WTC11 (cell line): ENCODE data around the gene TMC6.
"Not testable (repeated sequence)": the region's sequence is repeated elsewhere in the genome, so short reads cannot be mapped to it uniquely, and the experiment has no call there.

Source experiments
- ATF1 ChIP-seq: sonication (generic); formaldehyde crosslinking; IDR thresholded peaks from 2 replicates; pipeline ENCODE4 v1.8.1; 2023; ENCODE audit warnings: mild to moderate bottlenecking, moderate library complexity, missing genetic modification reagents
- CBFB ChIP-seq: sonication (generic); formaldehyde crosslinking; IDR thresholded peaks from 2 replicates; pipeline ENCODE4 v1.8.1; 2022; ENCODE audit warnings: mild to moderate bottlenecking, low read depth, missing genetic modification reagents
- CREB1 ChIP-seq: sonication (generic); formaldehyde crosslinking; IDR thresholded peaks from 2 replicates; pipeline ENCODE4 v1.8.0; 2023; ENCODE audit warnings: mild to moderate bottlenecking, missing genetic modification reagents
- ESRRA ChIP-seq: sonication (generic); formaldehyde crosslinking; IDR thresholded peaks from 2 replicates; pipeline ENCODE4 v1.8.1; 2022; ENCODE audit warnings: mild to moderate bottlenecking, missing genetic modification reagents, borderline replicate concordance
- HMGA2 ChIP-seq: fragments of 250-450 bp; sonication (Bioruptor Pico); IDR thresholded peaks from 2 replicates; pipeline ENCODE4 v1.4.0; 2021; ENCODE audit warnings: mild to moderate bottlenecking, moderate library complexity
- JUN ChIP-seq: sonication (generic); formaldehyde crosslinking; IDR thresholded peaks from 2 replicates; pipeline ENCODE4 v1.8.0; 2023; ENCODE audit warnings: mild to moderate bottlenecking, missing genetic modification reagents
- NFYB ChIP-seq: sonication (generic); formaldehyde crosslinking; conservative IDR thresholded peaks from 2 replicates; pipeline ENCODE4 v1.8.0; 2022; ENCODE audit warnings: low read depth, missing genetic modification reagents
- NR1H2 ChIP-seq: sonication (generic); formaldehyde crosslinking; IDR thresholded peaks from 2 replicates; pipeline ENCODE4 v1.9.0; 2021; ENCODE audit warnings: mild to moderate bottlenecking, moderate library complexity, missing genetic modification reagents
- NR3C1 ChIP-seq: sonication (generic); formaldehyde crosslinking; conservative IDR thresholded peaks from 2 replicates; pipeline ENCODE4 v1.8.1; 2023; ENCODE audit warnings: low read depth, mild to moderate bottlenecking, missing genetic modification reagents
- ZBTB21 ChIP-seq: sonication (generic); formaldehyde crosslinking; IDR thresholded peaks from 2 replicates; pipeline ENCODE4 v1.8.1; 2023; ENCODE audit warnings: mild to moderate bottlenecking, missing genetic modification reagents, borderline replicate concordance
- ZNF263 ChIP-seq: sonication (generic); formaldehyde crosslinking; IDR thresholded peaks from 2 replicates; pipeline ENCODE4 v1.8.1; 2022; ENCODE audit warnings: low read depth, mild to moderate bottlenecking, moderate library complexity, missing genetic modification reagents
- TF ChIP-seq, protein P1 (sequence below): fragments of 200-600 bp; IDR thresholded peaks from 2 replicates; pipeline ENCODE4 v1.8.0; 2022; ENCODE audit warnings: antibody characterized with exemption
- TF ChIP-seq, protein P2 (sequence below): sonication (generic); formaldehyde crosslinking; IDR thresholded peaks from 2 replicates; pipeline ENCODE4 v1.8.1; 2023; ENCODE audit warnings: mild to moderate bottlenecking, missing genetic modification reagents
- TF ChIP-seq, protein P3 (sequence below): sonication (generic); formaldehyde crosslinking; IDR thresholded peaks from 2 replicates; pipeline ENCODE4 v1.8.0; 2022; ENCODE audit warnings: mild to moderate bottlenecking, missing genetic modification reagents

- not testable (repeated sequence) for TF ChIP-seq HMGA2; NR3C1 (CRISPR knock-in tag); JUN; CBFB (CRISPR knock-in tag); ATF1; CREB1 (CRISPR knock-in tag); ZNF263 (CRISPR knock-in tag); ESRRA (CRISPR knock-in tag); ZBTB21 (CRISPR knock-in tag); NR1H2 (CRISPR knock-in tag); NFYB (CRISPR knock-in tag)
- TF ChIP-seq, protein P1, sequence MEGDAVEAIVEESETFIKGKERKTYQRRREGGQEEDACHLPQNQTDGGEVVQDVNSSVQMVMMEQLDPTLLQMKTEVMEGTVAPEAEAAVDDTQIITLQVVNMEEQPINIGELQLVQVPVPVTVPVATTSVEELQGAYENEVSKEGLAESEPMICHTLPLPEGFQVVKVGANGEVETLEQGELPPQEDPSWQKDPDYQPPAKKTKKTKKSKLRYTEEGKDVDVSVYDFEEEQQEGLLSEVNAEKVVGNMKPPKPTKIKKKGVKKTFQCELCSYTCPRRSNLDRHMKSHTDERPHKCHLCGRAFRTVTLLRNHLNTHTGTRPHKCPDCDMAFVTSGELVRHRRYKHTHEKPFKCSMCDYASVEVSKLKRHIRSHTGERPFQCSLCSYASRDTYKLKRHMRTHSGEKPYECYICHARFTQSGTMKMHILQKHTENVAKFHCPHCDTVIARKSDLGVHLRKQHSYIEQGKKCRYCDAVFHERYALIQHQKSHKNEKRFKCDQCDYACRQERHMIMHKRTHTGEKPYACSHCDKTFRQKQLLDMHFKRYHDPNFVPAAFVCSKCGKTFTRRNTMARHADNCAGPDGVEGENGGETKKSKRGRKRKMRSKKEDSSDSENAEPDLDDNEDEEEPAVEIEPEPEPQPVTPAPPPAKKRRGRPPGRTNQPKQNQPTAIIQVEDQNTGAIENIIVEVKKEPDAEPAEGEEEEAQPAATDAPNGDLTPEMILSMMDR: not testable (repeated sequence)
- TF ChIP-seq, protein P2, sequence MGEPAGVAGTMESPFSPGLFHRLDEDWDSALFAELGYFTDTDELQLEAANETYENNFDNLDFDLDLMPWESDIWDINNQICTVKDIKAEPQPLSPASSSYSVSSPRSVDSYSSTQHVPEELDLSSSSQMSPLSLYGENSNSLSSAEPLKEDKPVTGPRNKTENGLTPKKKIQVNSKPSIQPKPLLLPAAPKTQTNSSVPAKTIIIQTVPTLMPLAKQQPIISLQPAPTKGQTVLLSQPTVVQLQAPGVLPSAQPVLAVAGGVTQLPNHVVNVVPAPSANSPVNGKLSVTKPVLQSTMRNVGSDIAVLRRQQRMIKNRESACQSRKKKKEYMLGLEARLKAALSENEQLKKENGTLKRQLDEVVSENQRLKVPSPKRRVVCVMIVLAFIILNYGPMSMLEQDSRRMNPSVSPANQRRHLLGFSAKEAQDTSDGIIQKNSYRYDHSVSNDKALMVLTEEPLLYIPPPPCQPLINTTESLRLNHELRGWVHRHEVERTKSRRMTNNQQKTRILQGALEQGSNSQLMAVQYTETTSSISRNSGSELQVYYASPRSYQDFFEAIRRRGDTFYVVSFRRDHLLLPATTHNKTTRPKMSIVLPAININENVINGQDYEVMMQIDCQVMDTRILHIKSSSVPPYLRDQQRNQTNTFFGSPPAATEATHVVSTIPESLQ (CRISPR knock-in tag): not testable (repeated sequence)
- TF ChIP-seq, protein P3, sequence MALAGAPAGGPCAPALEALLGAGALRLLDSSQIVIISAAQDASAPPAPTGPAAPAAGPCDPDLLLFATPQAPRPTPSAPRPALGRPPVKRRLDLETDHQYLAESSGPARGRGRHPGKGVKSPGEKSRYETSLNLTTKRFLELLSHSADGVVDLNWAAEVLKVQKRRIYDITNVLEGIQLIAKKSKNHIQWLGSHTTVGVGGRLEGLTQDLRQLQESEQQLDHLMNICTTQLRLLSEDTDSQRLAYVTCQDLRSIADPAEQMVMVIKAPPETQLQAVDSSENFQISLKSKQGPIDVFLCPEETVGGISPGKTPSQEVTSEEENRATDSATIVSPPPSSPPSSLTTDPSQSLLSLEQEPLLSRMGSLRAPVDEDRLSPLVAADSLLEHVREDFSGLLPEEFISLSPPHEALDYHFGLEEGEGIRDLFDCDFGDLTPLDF (CRISPR knock-in tag): not testable (repeated sequence)
Observed at GRCh38 chr17:78171591-78172248, 43.2 kb upstream of the TMC6 start.
